Endothelial cell of umbilical vein (primary cell): ENCODE results near the gene ATF3. TPM values are rescaled to one million over a fixed set of nuclear protein-coding genes. Genes with fewer than 3 reads are reported as not detected.

ENCODE experiments used
- BruUV-seq: library from RNA; stranded (reverse); fragments of 400-500 nt; replicated peaks from 2 replicates; lab custom pipeline; 2021; lab: Mats Ljungman, UMichigan
- CTCF ChIA-PET: fragments of 300-600, 350-600 bp; sonication (Branson Sonifier 250); formaldehyde crosslinking; loops from one replicate; lab custom pipeline; 2021; ENCODE audit warnings: antibody characterized with exemption, inconsistent platforms; lab: Charles Lee
- POLR2A ChIA-PET: fragments of 300-600, 350-600 bp; sonication (Branson Sonifier 250); formaldehyde crosslinking; loops from one replicate; lab custom pipeline; 2021; ENCODE audit warnings: antibody characterized with exemption, inconsistent platforms; lab: Charles Lee
- DNase-seq: peaks from one replicate; pipeline ENCODE4 v3.0.0-alpha.2; 2011; ENCODE audit warnings: low read depth, low spot score
- FAIRE-seq: peaks from 2 replicates; lab custom pipeline; 2011; peaks lifted over from hg19 to GRCh38; lab: Jason Lieb, UNC
- H2AFZ ChIP-seq: 2 replicates; pipeline ENCODE4 v1.6.0; 2012; ENCODE audit warnings: low read depth, low read length, control low read depth, inconsistent platforms
- H3K27ac ChIP-seq: 2 replicates; pipeline ENCODE4 v1.5.1; 2011; ENCODE audit warnings: low read depth, mild to moderate bottlenecking, control low read depth, low read length, moderate library complexity; ENCODE audit not compliant: insufficient read depth
- H3K27me3 ChIP-seq, 2 experiments: 2 replicates each; pipeline versions ENCODE4 v1.6.0 to v1.6.1; 2011; ENCODE audit warnings: low read length in 2 of 2, mixed read lengths in 1 of 2; ENCODE audit not compliant: control insufficient read depth in 2 of 2, insufficient read depth in 2 of 2
- H3K36me3 ChIP-seq, 2 experiments: 2 replicates in 1 of 2; 3 replicates in 1 of 2; pipeline ENCODE4 v1.5.1; 2011; ENCODE audit warnings: low read length in 2 of 2, mild to moderate bottlenecking in 1 of 2, moderate library complexity in 1 of 2; ENCODE audit not compliant: control insufficient read depth in 2 of 2, insufficient read depth in 2 of 2; ENCODE audit errors: extremely low read depth in 1 of 2
- H3K4me1 ChIP-seq: 3 replicates; pipeline ENCODE4 v1.5.1; 2011; ENCODE audit warnings: mild to moderate bottlenecking, low read length; ENCODE audit not compliant: control insufficient read depth, insufficient read depth; ENCODE audit errors: extremely low read depth
- H3K4me2 ChIP-seq: 2 replicates; pipeline ENCODE4 v1.6.1; 2011; ENCODE audit warnings: low read length, control low read depth, mixed read lengths; ENCODE audit not compliant: insufficient read depth
- H3K4me3 ChIP-seq, 3 experiments: fragments of 200-600 bp in 1 of 3; sonication (generic), shearing (Covaris generic) in 1 of 3; replicated peaks in 1 of 3; 2 replicates each; pipeline ENCODE4 v1.5.1; 2011 to 2016; ENCODE audit warnings: control low read depth in 3 of 3, low read length in 3 of 3, mild to moderate bottlenecking in 2 of 3, inconsistent platforms in 1 of 3, low read depth in 1 of 3, moderate library complexity in 1 of 3; ENCODE audit not compliant: insufficient read depth in 1 of 3
- H3K79me2 ChIP-seq: 2 replicates; pipeline ENCODE4 v1.6.0; 2012; ENCODE audit warnings: low read length, inconsistent platforms; ENCODE audit not compliant: control insufficient read depth, insufficient read depth
- H3K9ac ChIP-seq: replicated peaks from 2 replicates; pipeline ENCODE3; 2011; ENCODE audit warnings: low read length, control low read depth; ENCODE audit not compliant: insufficient read depth; ENCODE audit errors: extremely low read depth
- H3K9me1 ChIP-seq: replicated peaks from 3 replicates; pipeline ENCODE4 v1.6.0; 2011; ENCODE audit warnings: mild to moderate bottlenecking, low read length; ENCODE audit not compliant: control insufficient read depth, insufficient read depth; ENCODE audit errors: extremely low read depth
- H3K9me3 ChIP-seq: replicated peaks from 2 replicates; pipeline ENCODE4 v1.5.1; 2012; ENCODE audit warnings: low read length, inconsistent platforms; ENCODE audit not compliant: control insufficient read depth, insufficient read depth
- H4K20me1 ChIP-seq: replicated peaks from 2 replicates; pipeline ENCODE3; 2011; ENCODE audit warnings: mild to moderate bottlenecking, low read length; ENCODE audit not compliant: control insufficient read depth, insufficient read depth; ENCODE audit errors: extremely low read depth
- EZH2 ChIP-seq: IDR thresholded peaks from 2 replicates; pipeline ENCODE4 v1.6.1; 2012; ENCODE audit warnings: borderline replicate concordance, low read depth, mild to moderate bottlenecking, moderate library complexity, low read length, inconsistent platforms; ENCODE audit not compliant: severe bottlenecking
- FOS ChIP-seq: IDR thresholded peaks from 2 replicates; pipeline ENCODE4 v1.6.1; 2011; ENCODE audit warnings: mild to moderate bottlenecking, low read length, moderate library complexity, borderline replicate concordance; ENCODE audit not compliant: insufficient read depth
- GATA2 ChIP-seq: IDR thresholded peaks from 2 replicates; pipeline ENCODE4 v1.7.0; 2011; ENCODE audit warnings: low read depth, mild to moderate bottlenecking, moderate library complexity, mixed read lengths, low read length; ENCODE audit not compliant: insufficient read length, insufficient read depth
- JUN ChIP-seq: IDR thresholded peaks from 2 replicates; pipeline ENCODE4 v1.6.1; 2011; ENCODE audit warnings: borderline replicate concordance, low read depth; ENCODE audit not compliant: insufficient read length, insufficient read depth
- MYC ChIP-seq: IDR thresholded peaks from one replicate; pipeline ENCODE4 v1.6.1; 2011; ENCODE audit warnings: mild to moderate bottlenecking, low read depth, low read length
- POLR2AphosphoS5 ChIP-seq: IDR thresholded peaks from 2 replicates; pipeline ENCODE4 v1.6.1; 2012; ENCODE audit warnings: low read depth, mild to moderate bottlenecking, control low read depth, low read length, moderate library complexity; ENCODE audit not compliant: insufficient read depth
- dilution Hi-C: fragments of 300-500 bp; cut with MboI; formaldehyde crosslinking; loops from one replicate; pipeline ENCODE4 v1.15.0; 2019; ENCODE audit warnings: low sequenced_read_pairs; ENCODE audit not compliant: extremely low pct_ligation_motif_present
- intact Hi-C: fragments of 100-400 bp; cut with micrococcal nuclease; formaldehyde crosslinking; loops from one replicate; pipeline ENCODE4 v1.10.0; 2022
- polyA plus RNA-seq, 4 experiments: library from polyadenylated mRNA; depleted of rRNA in 3 of 4; stranded (reverse) in 3 of 4; unstranded in 1 of 4; fragments of >200 nt; gene quantifications; 2 replicates each; pipeline versions ENCODE4 v1.2.1 to v1.2.3, GENCODE V29; 2011 to 2012; ENCODE audit warnings: missing spikeins in 1 of 4
- total RNA-seq: library from RNA; stranded (reverse); gene quantifications from 2 replicates; pipeline ENCODE4 v1.2.3, GENCODE V29; 2021
- TF ChIP-seq, protein P1 (sequence below): IDR thresholded peaks from 2 replicates; pipeline ENCODE4 v1.6.1; 2011; ENCODE audit not compliant: insufficient read depth, insufficient read length
- TF ChIP-seq, protein P2 (sequence below), 2 donors: IDR thresholded peaks; 1 replicate in 1 of 2; 2 replicates in 1 of 2; pipeline ENCODE4 v1.5.1; 2011; ENCODE audit warnings: low read length in 2 of 2, mild to moderate bottlenecking in 2 of 2, moderate library complexity in 2 of 2, control low read depth in 1 of 2, inconsistent platforms in 1 of 2, low read depth in 1 of 2; ENCODE audit not compliant: insufficient read depth in 1 of 2; ENCODE audit errors: extremely low read depth in 1 of 2

ATF3 gene
- total and polyA plus RNA-seq, 2 donors (not counting 3 experiments of a cell fraction or from before 2014, with no cell fraction given), result 6.1 to 17.1 TPM

- no peak for FAIRE-seq
- ChIA-PET CTCF (interaction anchor here (0.9 to 3.1 kb wide), 2 partner anchors 12 to 143 kb away, joined by 3 to 11 read pairs; partner anchors contain the start of gene ATF3), POLR2A (no interaction called here)
- H3K4me1 ChIP-seq, result peaks cover 13% of the 10 kb centered on the region
- H3K4me2 ChIP-seq, result no peak overlapping the region
- H3K9me3 ChIP-seq, result no peaks in the 10 kb centered on the region
- intact Hi-C loops (loop anchor here (2.0 kb wide), 1 partner anchor 15 kb away; no protein-coding TSS in a partner anchor), dilution Hi-C loops (no loop called here)
- no peak overlapping the region for H3K9ac ChIP-seq
- no peaks in the 10 kb centered on the region for H3K79me2 ChIP-seq
- no peak for DNase-seq
- H3K9me1 ChIP-seq, result no peaks in the 10 kb centered on the region
- TF ChIP-seq JUN (no peak), MYC (no peak), EZH2 (no peak), GATA2 (no peak), POLR2AphosphoS5 (no peak), FOS (no peak)
- TF ChIP-seq, protein P1, sequence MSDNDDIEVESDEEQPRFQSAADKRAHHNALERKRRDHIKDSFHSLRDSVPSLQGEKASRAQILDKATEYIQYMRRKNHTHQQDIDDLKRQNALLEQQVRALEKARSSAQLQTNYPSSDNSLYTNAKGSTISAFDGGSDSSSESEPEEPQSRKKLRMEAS, result no peak
- TF ChIP-seq, protein P2, sequence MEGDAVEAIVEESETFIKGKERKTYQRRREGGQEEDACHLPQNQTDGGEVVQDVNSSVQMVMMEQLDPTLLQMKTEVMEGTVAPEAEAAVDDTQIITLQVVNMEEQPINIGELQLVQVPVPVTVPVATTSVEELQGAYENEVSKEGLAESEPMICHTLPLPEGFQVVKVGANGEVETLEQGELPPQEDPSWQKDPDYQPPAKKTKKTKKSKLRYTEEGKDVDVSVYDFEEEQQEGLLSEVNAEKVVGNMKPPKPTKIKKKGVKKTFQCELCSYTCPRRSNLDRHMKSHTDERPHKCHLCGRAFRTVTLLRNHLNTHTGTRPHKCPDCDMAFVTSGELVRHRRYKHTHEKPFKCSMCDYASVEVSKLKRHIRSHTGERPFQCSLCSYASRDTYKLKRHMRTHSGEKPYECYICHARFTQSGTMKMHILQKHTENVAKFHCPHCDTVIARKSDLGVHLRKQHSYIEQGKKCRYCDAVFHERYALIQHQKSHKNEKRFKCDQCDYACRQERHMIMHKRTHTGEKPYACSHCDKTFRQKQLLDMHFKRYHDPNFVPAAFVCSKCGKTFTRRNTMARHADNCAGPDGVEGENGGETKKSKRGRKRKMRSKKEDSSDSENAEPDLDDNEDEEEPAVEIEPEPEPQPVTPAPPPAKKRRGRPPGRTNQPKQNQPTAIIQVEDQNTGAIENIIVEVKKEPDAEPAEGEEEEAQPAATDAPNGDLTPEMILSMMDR (IDR thresholded peaks at IDR 0.05; ENCODE audit: extremely low read depth in 1 of 2, insufficient read depth in 1 of 2, low read depth in 1 of 2, low read length in 2 of 2), result no peak
- H3K36me3 ChIP-seq, result peaks cover 0 to 2% of the 10 kb centered on the region in 2 experiments
- no peak overlapping the region for H3K4me3 ChIP-seq
- H3K27ac ChIP-seq, result no peak overlapping the region
- BruUV-seq, result no TSS peak
- no peaks in the 10 kb centered on the region for H4K20me1 ChIP-seq
- peaks cover 0 to 1% of the 10 kb centered on the region in 2 experiments for H3K27me3 ChIP-seq
- H2AFZ ChIP-seq, result no peak overlapping the region
Measured at GRCh38 chr1:212620293-212620692, 11.7 kb downstream of the ATF3 start.
